C4-2B (cell line): ENCODE measurements around the gene DPCD.

Source experiments
- ZFX ChIP-seq: fragments of 450-650 bp; IDR thresholded peaks from 2 replicates; pipeline ENCODE4 v1.6.1; 2017
- TF ChIP-seq, protein P1 (sequence below): fragments of 450-650 bp; conservative IDR thresholded peaks from 2 replicates; pipeline ENCODE4 v1.5.1; 2017; ENCODE audit warnings: mild to moderate bottlenecking

DNA sequence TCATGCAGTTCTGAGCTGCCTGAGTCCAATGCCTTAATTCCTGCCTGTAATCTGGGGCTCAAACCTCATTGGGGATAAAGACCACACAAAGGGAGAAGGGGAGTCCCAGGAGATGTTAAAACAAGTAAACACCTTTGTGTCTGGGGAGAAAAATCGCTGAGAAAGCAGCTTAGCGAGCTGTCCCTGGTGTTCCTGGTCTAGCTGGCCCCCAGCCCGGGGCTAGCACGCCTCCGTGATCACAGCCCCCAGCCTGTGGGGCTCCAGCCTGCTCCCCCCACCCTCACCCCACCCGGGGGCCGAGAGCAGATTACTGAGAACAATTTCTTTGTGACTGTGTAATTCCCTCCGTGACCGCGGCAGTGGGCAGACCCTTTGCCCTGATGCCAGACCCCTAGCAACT is 24.8 kb downstream of the DPCD start:
- TF ChIP-seq, protein P1, sequence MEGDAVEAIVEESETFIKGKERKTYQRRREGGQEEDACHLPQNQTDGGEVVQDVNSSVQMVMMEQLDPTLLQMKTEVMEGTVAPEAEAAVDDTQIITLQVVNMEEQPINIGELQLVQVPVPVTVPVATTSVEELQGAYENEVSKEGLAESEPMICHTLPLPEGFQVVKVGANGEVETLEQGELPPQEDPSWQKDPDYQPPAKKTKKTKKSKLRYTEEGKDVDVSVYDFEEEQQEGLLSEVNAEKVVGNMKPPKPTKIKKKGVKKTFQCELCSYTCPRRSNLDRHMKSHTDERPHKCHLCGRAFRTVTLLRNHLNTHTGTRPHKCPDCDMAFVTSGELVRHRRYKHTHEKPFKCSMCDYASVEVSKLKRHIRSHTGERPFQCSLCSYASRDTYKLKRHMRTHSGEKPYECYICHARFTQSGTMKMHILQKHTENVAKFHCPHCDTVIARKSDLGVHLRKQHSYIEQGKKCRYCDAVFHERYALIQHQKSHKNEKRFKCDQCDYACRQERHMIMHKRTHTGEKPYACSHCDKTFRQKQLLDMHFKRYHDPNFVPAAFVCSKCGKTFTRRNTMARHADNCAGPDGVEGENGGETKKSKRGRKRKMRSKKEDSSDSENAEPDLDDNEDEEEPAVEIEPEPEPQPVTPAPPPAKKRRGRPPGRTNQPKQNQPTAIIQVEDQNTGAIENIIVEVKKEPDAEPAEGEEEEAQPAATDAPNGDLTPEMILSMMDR: no peak
- TF ChIP-seq ZFX: no peak
